K562 (cell line): ENCODE data around the gene DGKA. TPM values are rescaled to one million over a fixed set of nuclear protein-coding genes. Genes with fewer than 3 reads are reported as not detected.

Source experiments
- ESRRB ChIP-seq: fragments of 250-450 bp; sonication (Bioruptor Pico); IDR thresholded peaks from 2 replicates; pipeline ENCODE4 v1.5.0; 2020; ENCODE audit warnings: mild to moderate bottlenecking, moderate library complexity, borderline replicate concordance
- MAFK ChIP-seq: IDR thresholded peaks from 2 replicates; pipeline ENCODE4 v1.6.1; 2011; ENCODE audit warnings: low read length, improper control_type of control experiment
- RBM25 ChIP-seq: fragments of 200-400 bp; formaldehyde crosslinking; IDR thresholded peaks from 2 replicates; pipeline ENCODE4 v1.6.1; 2018; ENCODE audit warnings: low read length, low read depth, moderate library complexity; ENCODE audit not compliant: severe bottlenecking
- STAT5B ChIP-seq: fragments of 250-450 bp; sonication (Bioruptor Pico); IDR thresholded peaks from 2 replicates; pipeline ENCODE4 v1.8.0; 2021; ENCODE audit warnings: mild to moderate bottlenecking, inconsistent platforms
- STAT6 ChIP-seq: sonication (generic); formaldehyde crosslinking; IDR thresholded peaks from 2 replicates; pipeline ENCODE4 v1.8.1; 2023; ENCODE audit warnings: mild to moderate bottlenecking, missing genetic modification reagents
- TEAD2 ChIP-seq: fragments of 450-650 bp; IDR thresholded peaks from 2 replicates; pipeline ENCODE4 v1.6.1; 2016; ENCODE audit warnings: missing genetic modification characterization, control low read depth, missing compliant biosample characterization
- TFE3 ChIP-seq: fragments of 450-650 bp; formaldehyde crosslinking; IDR thresholded peaks from 2 replicates; pipeline ENCODE4 v1.4.0; 2020; ENCODE audit warnings: mild to moderate bottlenecking, mixed read lengths
- ZNF592 ChIP-seq: fragments of 450-650 bp; IDR thresholded peaks from 2 replicates; pipeline ENCODE4 v1.6.1; 2017; ENCODE audit warnings: antibody characterized with exemption, mild to moderate bottlenecking
- polyA plus RNA-seq, 8 experiments: library from polyadenylated mRNA; depleted of rRNA in 4 of 8; stranded (reverse) in 5 of 8; unstranded in 3 of 8; fragments of >200 nt; fragmentation: Nextera tagmentation in 2 of 8; fragmentation: Illumina TruSeq in 1 of 8; extraction: Ambion mirVana in 2 of 8; extraction: Trizol in 1 of 8; gene quantifications; 2 replicates each; pipeline versions ENCODE4 v1.2.1 to v1.2.3, GENCODE V29; 2011 to 2014; ENCODE audit warnings: inconsistent platforms in 1 of 8, missing spikeins in 1 of 8
- total RNA-seq, 7 experiments: library from RNA; depleted of rRNA in 6 of 7; stranded (reverse); fragments of >200 nt in 6 of 7; fragmentation: Illumina TruSeq in 2 of 7; extraction: Trizol in 2 of 7; gene quantifications; 2 replicates each; pipeline versions ENCODE4 v1.2.1 to v1.2.3, GENCODE V29; 2011 to 2021; ENCODE audit warnings: low replicate concordance in 1 of 7
- TF ChIP-seq, protein P1 (sequence below): fragments of 450-650 bp; IDR thresholded peaks from 2 replicates; pipeline ENCODE4 v1.7.1; 2018; ENCODE audit warnings: mild to moderate bottlenecking, low read depth; ENCODE audit not compliant: partially characterized antibody

The DGKA gene
- total and polyA plus RNA-seq, 9 of the 15 experiments (the other 6 are each of a cell fraction or from before 2014, with no cell fraction given) = 3.4 to 12.4 (median 6.2) TPM

- TF ChIP-seq, protein P1, sequence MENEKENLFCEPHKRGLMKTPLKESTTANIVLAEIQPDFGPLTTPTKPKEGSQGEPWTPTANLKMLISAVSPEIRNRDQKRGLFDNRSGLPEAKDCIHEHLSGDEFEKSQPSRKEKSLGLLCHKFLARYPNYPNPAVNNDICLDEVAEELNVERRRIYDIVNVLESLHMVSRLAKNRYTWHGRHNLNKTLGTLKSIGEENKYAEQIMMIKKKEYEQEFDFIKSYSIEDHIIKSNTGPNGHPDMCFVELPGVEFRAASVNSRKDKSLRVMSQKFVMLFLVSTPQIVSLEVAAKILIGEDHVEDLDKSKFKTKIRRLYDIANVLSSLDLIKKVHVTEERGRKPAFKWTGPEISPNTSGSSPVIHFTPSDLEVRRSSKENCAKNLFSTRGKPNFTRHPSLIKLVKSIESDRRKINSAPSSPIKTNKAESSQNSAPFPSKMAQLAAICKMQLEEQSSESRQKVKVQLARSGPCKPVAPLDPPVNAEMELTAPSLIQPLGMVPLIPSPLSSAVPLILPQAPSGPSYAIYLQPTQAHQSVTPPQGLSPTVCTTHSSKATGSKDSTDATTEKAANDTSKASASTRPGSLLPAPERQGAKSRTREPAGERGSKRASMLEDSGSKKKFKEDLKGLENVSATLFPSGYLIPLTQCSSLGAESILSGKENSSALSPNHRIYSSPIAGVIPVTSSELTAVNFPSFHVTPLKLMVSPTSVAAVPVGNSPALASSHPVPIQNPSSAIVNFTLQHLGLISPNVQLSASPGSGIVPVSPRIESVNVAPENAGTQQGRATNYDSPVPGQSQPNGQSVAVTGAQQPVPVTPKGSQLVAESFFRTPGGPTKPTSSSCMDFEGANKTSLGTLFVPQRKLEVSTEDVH = no peak
- TF ChIP-seq RBM25 = no peak
- TF ChIP-seq MAFK = no peak
- no peak for TF ChIP-seq ESRRB (CRISPR knock-in tag)
- TF ChIP-seq STAT5B (CRISPR knock-in tag) = no peak
- TF ChIP-seq STAT6 (CRISPR knock-in tag) = no peak
- no peak for TF ChIP-seq TEAD2 (tag)
- 0 out of 2 replicates have a peak, but pooled peaks have one; percentile 64 for TF ChIP-seq ZNF592
- TF ChIP-seq TFE3 (CRISPR knock-in tag) = peak; percentile 18
Observed at GRCh38 chr12:55927588-55928502, 3.1 kb upstream of the DGKA start, which contains the start of gene PYM1 (continued).
